H1 (cell line): ENCODE results near the gene IP6K3. TPM values are rescaled to one million over a fixed set of nuclear protein-coding genes. Genes with fewer than 3 reads are reported as not detected.

Source experiments
- CTCF ChIA-PET: fragments of 300-600 bp; sonication (Branson Sonifier 250); formaldehyde crosslinking; loops from one replicate; lab custom pipeline; 2021; ENCODE audit not compliant: partially characterized antibody; lab: Charles Lee
- POLR2A ChIA-PET: fragments of 300-600 bp; sonication (Branson Sonifier 250); formaldehyde crosslinking; loops from one replicate; lab custom pipeline; 2021; ENCODE audit warnings: inconsistent platforms; ENCODE audit not compliant: partially characterized antibody; lab: Charles Lee
- DNase-seq, 2 experiments: peaks; one replicate each; pipeline versions ENCODE4 v3.0.0 to v3.0.0-alpha.2; 2010 to 2022; ENCODE audit warnings: low spot score in 2 of 2, low read depth in 1 of 2, mixed read lengths in 1 of 2
- FAIRE-seq: peaks from 2 replicates; lab custom pipeline; 2011; peaks lifted over from hg19 to GRCh38; lab: Jason Lieb, UNC
- H2AFZ ChIP-seq: 2 replicates; pipeline ENCODE4 v1.8.1; 2012; ENCODE audit warnings: low read length, inconsistent platforms
- H2AK5ac ChIP-seq: 2 replicates; pipeline ENCODE4 v1.6.1; 2013; ENCODE audit warnings: low read depth, low read length
- H2BK120ac ChIP-seq: replicated peaks from 2 replicates; pipeline ENCODE3; 2013; ENCODE audit warnings: low read depth, low read length, inconsistent platforms
- H2BK12ac ChIP-seq: 2 replicates; pipeline ENCODE4 v1.6.1; 2013; ENCODE audit warnings: low read depth, low read length
- H2BK15ac ChIP-seq: 2 replicates; pipeline ENCODE4 v1.6.1; 2013; ENCODE audit warnings: low read length
- H2BK20ac ChIP-seq: 2 replicates; pipeline ENCODE4 v1.6.1; 2013; ENCODE audit warnings: low read length
- H2BK5ac ChIP-seq: 2 replicates; pipeline ENCODE4 v1.6.1; 2013; ENCODE audit warnings: low read depth, low read length
- H3K14ac ChIP-seq: 2 replicates; pipeline ENCODE4 v1.6.1; 2013; ENCODE audit warnings: inconsistent platforms; ENCODE audit not compliant: insufficient read length
- H3K18ac ChIP-seq: 2 replicates; pipeline ENCODE4 v1.6.1; 2013; ENCODE audit warnings: low read length; ENCODE audit errors: extremely low read depth
- H3K23ac ChIP-seq: 2 replicates; pipeline ENCODE4 v1.6.1; 2013; ENCODE audit warnings: inconsistent platforms; ENCODE audit not compliant: insufficient read length
- H3K23me2 ChIP-seq: 2 replicates; pipeline ENCODE4 v1.6.1; 2013; ENCODE audit warnings: low read depth, low read length
- H3K27ac ChIP-seq: 2 replicates; pipeline ENCODE4 v1.6.1; 2011; ENCODE audit warnings: low read depth, low read length, inconsistent platforms
- H3K27me3 ChIP-seq, 4 experiments: replicated peaks in 1 of 4; 1 replicate in 1 of 4; 2 replicates in 3 of 4; pipeline versions ENCODE4 v1.6.1 to v1.8.1; 2011 to 2013; ENCODE audit warnings: low read length in 3 of 4, mild to moderate bottlenecking in 3 of 4, inconsistent platforms in 2 of 4, mixed read lengths in 2 of 4, moderate library complexity in 1 of 4; ENCODE audit not compliant: control insufficient read depth in 3 of 4, insufficient read depth in 3 of 4; ENCODE audit errors: extremely low read depth in 1 of 4
- H3K36me3 ChIP-seq, 4 experiments: 2 replicates each; pipeline versions ENCODE4 v1.6.1 to v1.8.1; 2011 to 2013; ENCODE audit warnings: mild to moderate bottlenecking in 4 of 4, low read length in 3 of 4, moderate library complexity in 2 of 4, control low read depth in 1 of 4, inconsistent platforms in 1 of 4; ENCODE audit not compliant: insufficient read depth in 4 of 4, control insufficient read depth in 2 of 4
- H3K4ac ChIP-seq: replicated peaks from 2 replicates; pipeline ENCODE3; 2013; ENCODE audit warnings: low read length, low read depth, mixed read lengths, inconsistent platforms; ENCODE audit not compliant: insufficient read length
- H3K4me1 ChIP-seq, 4 experiments: replicated peaks in 1 of 4; 1 replicate in 1 of 4; 2 replicates in 3 of 4; pipeline versions ENCODE4 v1.6.1 to v1.8.1; 2011 to 2013; ENCODE audit warnings: low read length in 3 of 4, inconsistent platforms in 2 of 4, mixed read lengths in 1 of 4; ENCODE audit not compliant: insufficient read depth in 4 of 4, control insufficient read depth in 3 of 4
- H3K4me2 ChIP-seq, 2 experiments: 2 replicates each; pipeline versions ENCODE4 v1.6.1 to v1.8.1; 2011 to 2013; ENCODE audit warnings: low read depth in 2 of 2, low read length in 2 of 2, control low read depth in 1 of 2, inconsistent platforms in 1 of 2, mild to moderate bottlenecking in 1 of 2; ENCODE audit not compliant: insufficient read depth in 1 of 2
- H3K4me3 ChIP-seq, 4 experiments: fragments of 200-600, 300-600 bp in 1 of 4; sonication (generic), shearing (Covaris generic), sonication (Bioruptor Twin) in 1 of 4; 2 replicates each; pipeline versions ENCODE4 v1.5.1 to v1.8.1; 2011 to 2016; ENCODE audit warnings: low read length in 4 of 4, low read depth in 3 of 4, control low read depth in 2 of 4, inconsistent platforms in 2 of 4, mild to moderate bottlenecking in 2 of 4, mixed read lengths in 1 of 4, moderate library complexity in 1 of 4; ENCODE audit not compliant: insufficient read depth in 2 of 4; ENCODE audit errors: extremely low read depth in 1 of 4
- H3K56ac ChIP-seq: replicated peaks from 2 replicates; pipeline ENCODE3; 2013; ENCODE audit warnings: low read depth, mild to moderate bottlenecking, mixed read lengths, low read length, inconsistent platforms; ENCODE audit not compliant: insufficient read length
- H3K79me1 ChIP-seq: 2 replicates; pipeline ENCODE4 v1.6.1; 2013; ENCODE audit warnings: low read depth, low read length, control low read depth
- H3K79me2 ChIP-seq, 2 experiments: 2 replicates each; pipeline versions ENCODE4 v1.6.1 to v1.8.1; 2012 to 2013; ENCODE audit warnings: low read length in 2 of 2, mild to moderate bottlenecking in 2 of 2, inconsistent platforms in 1 of 2; ENCODE audit not compliant: insufficient read depth in 2 of 2, control insufficient read depth in 1 of 2
- H3K9ac ChIP-seq, 4 experiments: replicated peaks in 1 of 4; 1 replicate in 1 of 4; 2 replicates in 3 of 4; pipeline versions ENCODE4 v1.6.1 to v1.8.1; 2011 to 2013; ENCODE audit warnings: low read depth in 3 of 4, low read length in 3 of 4, control low read depth in 2 of 4, mild to moderate bottlenecking in 2 of 4, moderate library complexity in 2 of 4, inconsistent platforms in 1 of 4; ENCODE audit errors: extremely low read depth in 1 of 4
- H3K9me3 ChIP-seq, 2 experiments: 2 replicates each; pipeline versions ENCODE4 v1.6.1 to v1.8.1; 2012 to 2013; ENCODE audit warnings: mild to moderate bottlenecking in 2 of 2, moderate library complexity in 2 of 2, control low read depth in 1 of 2, inconsistent platforms in 1 of 2, low read depth in 1 of 2, low read length in 1 of 2, mixed read lengths in 1 of 2; ENCODE audit not compliant: insufficient read depth in 2 of 2
- H4K20me1 ChIP-seq, 2 experiments: replicated peaks in 1 of 2; 2 replicates each; pipeline versions ENCODE3 to v1.8.1; 2011 to 2013; ENCODE audit warnings: inconsistent platforms in 2 of 2, low read length in 2 of 2, mild to moderate bottlenecking in 1 of 2; ENCODE audit not compliant: insufficient read depth in 2 of 2, control insufficient read depth in 1 of 2
- H4K5ac ChIP-seq: 2 replicates; pipeline ENCODE4 v1.6.1; 2013; ENCODE audit warnings: low read length, low read depth, mixed read lengths, inconsistent platforms; ENCODE audit not compliant: insufficient read length
- H4K8ac ChIP-seq: 2 replicates; pipeline ENCODE4 v1.8.0; 2013; ENCODE audit warnings: mild to moderate bottlenecking, moderate library complexity, low read length, inconsistent platforms; ENCODE audit not compliant: insufficient read depth; ENCODE audit errors: extremely low read depth
- H4K91ac ChIP-seq: replicated peaks from 2 replicates; pipeline ENCODE3; 2013; ENCODE audit warnings: low read length, mixed read lengths, inconsistent platforms; ENCODE audit not compliant: insufficient read length
- BACH1 ChIP-seq: IDR thresholded peaks from 2 replicates; pipeline ENCODE4 v1.6.1; 2012; ENCODE audit warnings: low read length, improper control_type of control experiment
- CREB1 ChIP-seq: IDR thresholded peaks from 2 replicates; pipeline ENCODE4 v1.6.1; 2012; ENCODE audit warnings: inconsistent platforms
- CTBP2 ChIP-seq: IDR thresholded peaks from 2 replicates; pipeline ENCODE4 v1.7.0; 2011; ENCODE audit warnings: borderline replicate concordance, mild to moderate bottlenecking, moderate library complexity, mixed read lengths, low read length; ENCODE audit not compliant: insufficient read depth, insufficient read length
- EGR1 ChIP-seq: IDR thresholded peaks from 2 replicates; pipeline ENCODE4 v1.6.1; 2011; ENCODE audit warnings: low read depth, low read length, borderline replicate concordance
- HDAC2 ChIP-seq, 2 experiments: fragments of 300-600 bp in 1 of 2; sonication (generic) in 1 of 2; IDR thresholded peaks; 2 replicates each; pipeline ENCODE4 v1.6.1; 2011 to 2012; ENCODE audit warnings: low read depth in 2 of 2, low read length in 2 of 2, mild to moderate bottlenecking in 2 of 2, moderate library complexity in 2 of 2, borderline replicate concordance in 1 of 2, inconsistent platforms in 1 of 2
- JUND ChIP-seq: IDR thresholded peaks from 2 replicates; pipeline ENCODE4 v1.6.1; 2011; ENCODE audit warnings: mild to moderate bottlenecking, improper control_type of control experiment, low read length
- KDM1A ChIP-seq: fragments of 200-600, 300-600 bp; sonication (generic); IDR thresholded peaks from 2 replicates; pipeline ENCODE4 v1.7.1; 2016; ENCODE audit warnings: mild to moderate bottlenecking, low read length, borderline replicate concordance
- POLR2A ChIP-seq, 2 experiments: IDR thresholded peaks; 1 replicate in 1 of 2; 2 replicates in 1 of 2; pipeline ENCODE4 v1.6.1; 2011; ENCODE audit warnings: low read depth in 2 of 2, low read length in 2 of 2, mild to moderate bottlenecking in 2 of 2; ENCODE audit errors: control extremely low read depth in 1 of 2
- POLR2AphosphoS5 ChIP-seq: IDR thresholded peaks from 2 replicates; pipeline ENCODE4 v1.6.1; 2011; ENCODE audit warnings: low read depth, low read length
- RXRA ChIP-seq: IDR thresholded peaks from 2 replicates; pipeline ENCODE4 v1.6.1; 2011; ENCODE audit warnings: low read depth, mild to moderate bottlenecking, low read length, moderate library complexity; ENCODE audit not compliant: insufficient read depth
- SAP30 ChIP-seq: fragments of 300-600 bp; sonication (generic); IDR thresholded peaks from 2 replicates; pipeline ENCODE4 v1.7.1; 2012; ENCODE audit warnings: low read length, moderate library complexity, mild to moderate bottlenecking, inconsistent platforms; ENCODE audit not compliant: insufficient read depth, insufficient replicate concordance
- SP4 ChIP-seq: IDR thresholded peaks from 2 replicates; pipeline ENCODE4 v1.6.1; 2012; ENCODE audit warnings: low read length, inconsistent platforms
- TEAD4 ChIP-seq: IDR thresholded peaks from 2 replicates; pipeline ENCODE4 v1.6.1; 2012; ENCODE audit warnings: low read depth, low read length, inconsistent platforms, mixed read lengths
- YY1 ChIP-seq: IDR thresholded peaks from 2 replicates; pipeline ENCODE4 v1.6.1; 2011; ENCODE audit warnings: low read depth, mild to moderate bottlenecking, low read length
- WGBS, 2 experiments: shearing (Covaris generic) in 1 of 2; methylation state at CpG; one replicate each; pipeline versions ENCODE4 v1.1.6 to v1.1.7; 2013 to 2015; ENCODE audit warnings: low lambda C conversion rate in 2 of 2, mixed read lengths in 2 of 2, inconsistent platforms in 1 of 2, low coverage in 1 of 2, missing lambda C conversion rate in 1 of 2; ENCODE audit not compliant: insufficient replicate concordance in 2 of 2, insufficient coverage in 1 of 2, insufficient read length in 1 of 2; ENCODE audit errors: extremely low coverage in 1 of 2, missing lambda C conversion rate in 1 of 2; 5-methylcytosine and 5-hydroxymethylcytosine counted together
- polyA plus RNA-seq, 7 experiments: library from polyadenylated mRNA; depleted of rRNA in 3 of 7; stranded (reverse) in 5 of 7; unstranded in 2 of 7; fragments of >200 nt in 5 of 7; fragments of 200-250 nt in 2 of 7; gene quantifications; 1 replicate in 5 of 7; 2 replicates in 1 of 7; 4 replicates in 1 of 7; pipeline versions ENCODE4 v1.2.1 to v1.2.3, GENCODE V29; 2011 to 2013; ENCODE audit warnings: missing spikeins in 2 of 7, mixed read lengths in 2 of 7
- total RNA-seq: library from RNA; stranded (reverse); fragmentation: NEBNext Ultra II Directional; extraction: Animal tissue kit (Norgen Biotek cat#: 25700); gene quantifications from 2 replicates; pipeline ENCODE4 v1.2.1, GENCODE V29; 2021

IP6K3 gene
- total and polyA plus RNA-seq, 2 of the 8 experiments (the other 6 are each of a cell fraction or from before 2014, with no cell fraction given), result 0.22 to 0.73 TPM

- Histone ChIP-seq H3K9ac (no peak overlapping the region), H2BK12ac (no peak overlapping the region), H2AK5ac (no peak overlapping the region), H2BK5ac (no peak overlapping the region), H4K20me1 (peaks cover 7 to 12% of the 10 kb centered on the region in 2 experiments), H3K4me3 (no peak overlapping the region), H3K79me1 (no peaks in the 10 kb centered on the region), H3K4ac (no peak overlapping the region), H3K27ac (no peak overlapping the region), H4K91ac (no peak overlapping the region), H3K9me3 (no peaks in the 10 kb centered on the region), H3K14ac (no peak overlapping the region), H3K23me2 (no peaks in the 10 kb centered on the region), H3K4me2 (no peak overlapping the region), H4K8ac (no peak overlapping the region), H2BK120ac (no peak overlapping the region), H3K79me2 (no peaks in the 10 kb centered on the region), H2BK15ac (no peak overlapping the region), H3K23ac (no peak overlapping the region), H4K5ac (no peak overlapping the region), H2BK20ac (no peak overlapping the region; the same call in 1 of the 2 replicates), H3K4me1 (peaks cover 0 to 10% (median 1%) of the 10 kb centered on the region in 4 experiments; a peak in 4 of 7 replicates), H3K36me3 (peaks cover 30 to 69% (median 40%) of the 10 kb centered on the region in 4 experiments), H3K56ac (no peak overlapping the region), H3K18ac (no peak overlapping the region), H2AFZ (no peak overlapping the region), H3K27me3 (no peaks in the 10 kb centered on the region)
- TF ChIP-seq JUND (no peak), BACH1 (no peak), SP4 (no peak), HDAC2 (IDR thresholded peaks at IDR 0.05; ENCODE audit: borderline replicate concordance in 1 of 2, low read depth in 2 of 2, low read length in 2 of 2) (no peak), KDM1A (no peak), POLR2AphosphoS5 (no peak; the same call in 1 of the 2 replicates), SAP30 (no peak), RXRA (no peak), CTBP2 (no peak), CREB1 (no peak), POLR2A (IDR thresholded peaks at IDR 0.05; ENCODE audit: control extremely low read depth in 1 of 2, low read depth in 2 of 2, low read length in 2 of 2) (no peak), YY1 (no peak), TEAD4 (no peak), EGR1 (no peak)
- no peak for FAIRE-seq
- 96% methylated on average over 5 of the region's 5 CpGs; no CpG with 5 or more reads in 1 of the 2 experiments for WGBS, 2 experiments
- ChIA-PET POLR2A (interaction anchor here (0.9 to 3.1 kb wide), 10 partner anchors 14 to 74 kb away, joined by 3 to 16 read pairs (median 4); partner anchors contain the start of genes ITPR3 and UQCC2), CTCF (interaction anchor here (1.0 to 2.9 kb wide), 11 partner anchors 8 to 115 kb away, joined by 3 to 16 read pairs (median 5); partner anchors contain the start of genes BAK1 and UQCC2)
- no peak for DNase-seq
Measured at GRCh38 chr6:33694977-33695376, 51.7 kb downstream of the IP6K3 start.
